GM12891 (cell line): Measurements from ENCODE around the gene ABCA6.
"Not testable (repeated sequence)": the region's sequence is repeated elsewhere in the genome, so short reads cannot be mapped to it uniquely, and the experiment has no call there.

ENCODE experiments used
- DNase-seq: peaks from one replicate; pipeline ENCODE4 v3.0.0; 2011; ENCODE audit warnings: low spot score; ENCODE audit not compliant: insufficient read length
- FAIRE-seq: peaks from 2 replicates; lab custom pipeline; 2011; peaks lifted over from hg19 to GRCh38; lab: Jason Lieb, UNC
- PAX5 ChIP-seq: IDR thresholded peaks from 2 replicates; pipeline ENCODE4 v1.6.1; 2011; ENCODE audit warnings: low read length, moderate library complexity, mild to moderate bottlenecking; ENCODE audit not compliant: insufficient read depth, severe bottlenecking
- POLR2A ChIP-seq: IDR thresholded peaks from 2 replicates; pipeline ENCODE4 v1.6.1; 2011; ENCODE audit warnings: low read depth, low read length, control low read depth
- POLR2AphosphoS5 ChIP-seq: IDR thresholded peaks from 2 replicates; pipeline ENCODE4 v1.6.1; 2011; ENCODE audit warnings: low read depth, low read length, control low read depth
- POU2F2 ChIP-seq: IDR thresholded peaks from 2 replicates; pipeline ENCODE4 v1.6.1; 2011; ENCODE audit warnings: low read depth, mild to moderate bottlenecking, control low read depth, low read length, moderate library complexity
- SPI1 ChIP-seq: IDR thresholded peaks from 2 replicates; pipeline ENCODE4 v1.6.1; 2011; ENCODE audit warnings: low read depth, low read length, control low read depth
- TAF1 ChIP-seq: IDR thresholded peaks from 2 replicates; pipeline ENCODE4 v1.6.1; 2011; ENCODE audit warnings: low read depth, low read length, control low read depth

The ABCA6 gene

DNA sequence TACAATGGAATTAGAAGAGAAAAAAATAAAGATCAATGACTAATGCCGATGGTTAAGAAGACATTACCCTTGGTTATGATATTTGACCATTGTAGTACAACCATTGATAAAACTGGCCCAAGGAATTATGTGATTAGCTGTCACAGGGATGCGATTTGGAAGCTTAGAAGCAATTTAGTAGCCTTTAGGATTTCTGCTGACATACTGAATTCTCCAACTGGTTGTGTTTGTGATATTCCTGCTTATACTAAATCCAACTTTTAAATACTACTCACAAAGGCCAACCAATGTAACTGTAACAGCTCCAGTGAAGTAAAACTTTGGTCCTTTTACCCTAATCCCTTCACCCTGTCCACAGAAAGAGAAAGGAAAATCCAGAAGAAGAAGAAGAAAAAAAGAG, 31.4 kb upstream of the ABCA6 start:
- TF ChIP-seq POU2F2: no peak
- TF ChIP-seq PAX5: no peak
- TF ChIP-seq POLR2A: no peak
- TF ChIP-seq TAF1: no peak
- no peak for TF ChIP-seq POLR2AphosphoS5
- no peak for TF ChIP-seq SPI1
- FAIRE-seq (no peak), DNase-seq (no peak)

DNA sequence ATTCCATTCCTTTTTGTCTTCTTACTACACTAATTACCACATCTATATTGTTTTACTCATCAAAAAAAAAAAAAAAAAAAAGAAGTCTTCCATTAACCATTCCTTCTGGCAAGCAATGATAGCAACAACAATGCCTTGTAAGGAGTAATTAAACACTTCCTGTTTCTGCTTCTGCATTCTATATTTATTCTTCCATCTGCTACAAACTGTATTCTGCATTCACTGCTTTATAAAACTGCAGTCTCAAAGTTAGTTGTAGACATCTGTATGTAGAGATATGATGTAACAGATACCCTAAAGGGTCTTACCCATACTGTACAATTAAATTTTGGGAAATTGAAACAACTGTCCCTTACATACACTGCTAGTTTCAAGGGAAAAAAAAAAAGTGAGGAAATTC, 28.7 kb upstream of the ABCA6 start:
- FAIRE-seq (no peak), DNase-seq (no peak)
- TF ChIP-seq SPI1 (peak; percentile 45; the same call in 1 of the 2 replicates), POLR2AphosphoS5 (no peak), PAX5 (no peak), POU2F2 (no peak), POLR2A (no peak)

DNA sequence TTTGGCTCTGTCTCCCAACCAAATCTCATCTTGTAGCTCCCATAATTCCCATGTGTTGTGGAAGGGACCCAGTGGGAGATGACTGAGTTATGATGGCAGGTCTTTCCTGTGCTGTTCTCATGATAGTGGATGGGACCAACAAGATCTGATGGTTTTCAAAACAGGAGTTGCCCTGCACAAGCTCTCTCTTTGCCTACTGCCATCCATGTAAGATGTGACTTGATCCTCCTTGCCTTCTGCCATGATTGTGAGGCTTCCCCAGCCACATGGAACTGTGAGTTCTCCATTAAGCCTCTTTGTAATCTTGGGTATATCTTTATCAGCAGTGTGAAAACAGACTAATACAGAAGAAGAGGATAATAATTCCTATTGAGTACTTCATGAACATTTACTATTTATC, 26.9 kb upstream of the ABCA6 start:
- DNase-seq, FAIRE-seq: not testable (repeated sequence)

DNA sequence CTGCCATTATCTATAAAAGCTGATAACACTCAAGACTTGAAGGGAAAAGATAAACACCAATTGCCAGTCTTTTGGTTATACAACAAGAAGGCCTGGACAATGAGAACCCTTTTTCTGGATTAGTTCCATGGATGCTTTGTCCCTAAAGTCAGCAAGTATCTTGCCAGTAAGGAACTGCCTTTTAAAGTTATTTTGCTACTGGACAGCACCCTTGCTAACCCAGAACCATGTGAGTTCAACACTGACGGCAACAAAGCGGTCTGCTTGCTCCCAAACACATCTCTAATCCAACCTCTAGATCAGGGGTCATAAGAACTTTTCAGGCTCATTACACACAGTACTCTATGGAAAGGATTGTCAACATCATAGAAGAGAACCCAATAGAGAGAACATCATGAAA, 25.3 kb upstream of the ABCA6 start:
- TF ChIP-seq POU2F2: no peak
- TF ChIP-seq POLR2AphosphoS5: no peak
- TF ChIP-seq SPI1: no peak
- no peak for TF ChIP-seq TAF1
- no peak for TF ChIP-seq POLR2A
- no peak for DNase-seq
- FAIRE-seq: no peak

DNA sequence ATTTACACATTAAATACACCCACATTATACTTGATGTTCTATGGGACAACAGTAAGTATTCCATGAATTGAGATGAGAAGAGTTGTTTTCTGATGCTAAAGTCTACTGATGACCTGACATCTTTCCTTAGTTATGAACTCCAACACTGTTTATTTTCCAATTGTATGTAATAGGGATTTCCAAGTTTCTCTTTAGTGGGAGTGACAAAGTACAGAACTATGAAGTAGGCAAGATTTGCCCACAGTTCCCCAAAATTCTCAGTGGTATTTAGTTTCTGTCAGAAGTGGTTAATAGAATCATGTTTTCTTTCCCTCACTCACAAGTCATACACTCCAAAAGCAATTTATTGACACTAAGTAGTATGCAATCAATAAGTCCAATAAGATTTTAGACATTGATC, 22.5 kb upstream of the ABCA6 start:
- no peak for DNase-seq
- no peak for TF ChIP-seq SPI1
- no peak for TF ChIP-seq POU2F2
- TF ChIP-seq POLR2AphosphoS5: no peak
- no peak for TF ChIP-seq TAF1
- no peak for TF ChIP-seq PAX5
- no peak for TF ChIP-seq POLR2A
- no peak for FAIRE-seq

DNA sequence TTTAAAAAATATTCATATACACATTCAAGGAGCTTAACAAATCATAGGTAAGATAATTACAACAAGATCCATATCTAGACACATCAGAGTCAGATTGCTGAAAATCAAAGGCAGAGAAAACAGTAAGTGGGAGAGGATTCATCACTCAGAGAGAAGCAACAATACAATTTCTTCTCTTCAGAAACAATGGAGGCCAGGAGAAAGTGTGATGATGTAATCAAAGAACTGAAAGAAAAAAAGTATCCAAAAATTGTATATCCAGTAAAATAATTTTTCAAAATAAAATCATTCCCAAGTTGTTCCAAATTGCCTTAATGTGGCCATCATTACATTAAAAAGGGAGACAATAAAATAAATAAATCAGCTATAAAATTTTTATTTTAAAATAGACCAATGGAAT, 17.7 kb upstream of the ABCA6 start:
- TF ChIP-seq TAF1 (no peak), SPI1 (no peak), POU2F2 (no peak), PAX5 (no peak), POLR2A (no peak), POLR2AphosphoS5 (no peak)
- no peak for FAIRE-seq
- no peak for DNase-seq

DNA sequence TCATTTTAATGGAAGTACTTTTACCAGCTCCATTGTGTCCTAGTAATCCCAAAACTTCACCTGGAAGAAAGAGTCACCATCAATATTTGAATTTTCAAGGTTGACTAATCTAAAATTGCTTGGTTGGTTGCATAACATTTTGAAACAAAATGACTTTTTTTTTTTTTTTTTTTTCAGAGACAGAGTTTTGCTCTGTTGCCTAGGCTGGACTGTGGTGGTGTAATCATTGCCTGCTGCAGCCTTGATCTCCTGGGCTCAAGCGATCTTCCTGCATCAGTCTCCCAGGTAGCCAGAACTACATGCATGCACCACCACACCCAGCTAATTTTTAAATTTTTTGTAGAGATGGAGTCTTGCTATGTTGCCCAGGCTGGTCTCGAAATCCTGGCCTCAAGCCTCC, 12.6 kb upstream of the ABCA6 start:
- DNase-seq (no peak), FAIRE-seq (no peak)
- no peak for TF ChIP-seq PAX5

DNA sequence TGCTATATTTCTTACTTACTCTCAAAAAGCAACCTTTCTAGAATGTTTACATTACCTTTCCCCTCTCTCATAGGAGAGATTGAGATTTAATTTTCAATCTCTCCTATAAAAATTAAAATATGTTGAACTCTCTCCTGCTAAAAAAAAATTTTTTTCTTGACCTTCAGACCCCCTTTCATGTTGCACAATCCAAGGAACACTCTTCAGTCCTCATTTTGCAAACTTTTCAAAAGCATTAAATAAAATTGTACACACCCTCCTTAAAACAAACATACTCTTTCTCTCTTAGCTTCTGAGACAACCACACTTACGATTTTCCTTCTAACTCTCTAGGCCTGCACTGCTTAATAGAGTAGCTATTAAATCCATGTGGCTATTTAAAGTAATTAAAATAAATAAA, 8.6 kb upstream of the ABCA6 start:
- no peak for TF ChIP-seq TAF1
- TF ChIP-seq POLR2AphosphoS5: no peak
- no peak for TF ChIP-seq SPI1
- no peak for TF ChIP-seq PAX5
- DNase-seq (no peak), FAIRE-seq (no peak)

DNA sequence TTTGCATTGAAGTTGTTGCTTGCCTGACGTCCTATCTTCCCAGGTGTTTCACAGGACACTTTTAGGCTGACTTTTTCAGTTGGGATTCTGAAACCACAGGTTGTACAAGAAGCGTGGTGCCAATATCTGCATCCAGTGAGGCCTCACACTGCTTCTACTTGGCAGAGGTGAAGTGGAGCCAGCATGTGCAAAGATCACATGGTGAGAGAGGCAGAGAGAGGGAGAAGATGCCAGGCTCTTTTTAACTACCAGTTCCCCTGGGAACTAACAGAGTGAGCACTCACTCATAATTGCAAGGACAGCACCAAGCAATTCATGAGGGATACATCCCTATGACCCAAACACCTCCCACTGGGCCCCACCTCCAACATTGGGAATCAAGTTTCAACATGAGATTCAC, 5.8 kb upstream of the ABCA6 start:
- DNase-seq (no peak), FAIRE-seq (no peak)
- no peak for TF ChIP-seq POLR2AphosphoS5

DNA sequence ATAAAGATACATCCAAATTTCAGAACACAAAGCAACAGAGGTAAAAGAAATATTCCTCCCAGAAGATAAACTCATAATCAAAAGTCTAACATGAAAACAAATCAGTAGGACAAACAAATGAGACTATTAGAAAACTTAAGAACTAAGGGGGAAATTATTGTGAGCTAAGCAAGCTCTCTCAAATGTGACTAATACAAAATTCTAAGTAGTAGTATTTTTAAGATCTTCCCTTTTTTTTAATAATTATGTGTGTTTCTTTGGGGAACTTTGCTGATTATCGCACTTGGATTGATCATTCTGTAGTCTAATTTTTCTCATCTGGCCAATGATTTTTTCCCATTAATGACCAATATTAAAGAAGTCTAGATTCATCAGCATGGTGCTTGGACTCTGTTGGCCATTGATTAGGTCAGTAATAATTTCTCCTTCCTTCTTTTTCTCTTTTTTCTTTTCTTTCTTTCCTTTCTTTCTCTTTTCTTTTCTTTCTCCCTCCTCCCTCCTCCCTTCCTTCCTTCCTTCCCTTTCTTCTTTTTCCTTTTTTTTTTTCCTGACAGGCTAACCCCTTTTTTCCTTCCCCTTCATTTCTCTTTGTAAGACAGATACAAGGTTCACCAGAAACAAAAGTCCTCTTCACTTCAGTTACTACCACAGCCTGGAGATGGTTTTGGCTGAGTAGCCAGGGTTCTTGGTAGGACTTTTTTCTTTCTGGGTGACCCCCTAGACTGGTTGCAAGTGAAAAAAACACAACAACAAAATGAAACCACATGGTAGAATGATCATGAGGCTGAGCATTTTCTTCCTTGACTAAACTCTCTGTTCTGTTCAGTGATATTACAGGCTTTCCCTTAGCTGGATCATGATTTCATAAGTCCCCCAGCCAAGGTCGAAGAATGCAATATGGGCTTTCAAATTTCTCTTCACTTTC, 2.9 kb upstream of the ABCA6 start:
- no peak for DNase-seq
- FAIRE-seq: no peak
- no peak for TF ChIP-seq POLR2A

DNA sequence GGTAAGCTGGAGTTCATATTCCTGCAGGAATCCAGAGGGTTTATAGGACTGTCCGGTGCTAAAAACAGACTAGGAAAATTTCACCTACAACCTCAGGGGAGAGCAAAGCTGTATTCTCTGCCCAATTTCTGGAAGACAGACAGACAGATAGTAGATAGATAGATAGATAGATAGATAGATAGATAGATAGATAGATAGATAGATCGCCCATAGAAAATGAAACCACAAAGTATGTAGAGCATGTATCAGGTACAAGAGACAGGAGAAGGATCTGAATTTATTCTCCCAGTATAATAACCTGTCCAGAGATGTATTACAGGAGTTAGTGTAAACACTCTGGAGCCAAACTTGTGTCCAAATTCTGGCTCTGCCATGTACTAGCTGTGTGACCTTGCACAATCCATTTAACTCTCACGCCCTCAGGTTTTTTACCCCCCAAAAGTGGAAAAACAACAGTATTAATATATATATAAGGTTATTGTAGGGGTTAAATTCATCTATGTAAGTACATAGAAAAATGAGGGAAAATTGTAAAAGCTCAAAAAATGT, 2.1 kb upstream of the ABCA6 start:
- FAIRE-seq (no peak), DNase-seq (no peak)
- TF ChIP-seq PAX5 (no peak), TAF1 (no peak), SPI1 (no peak), POU2F2 (no peak), POLR2A (no peak), POLR2AphosphoS5 (no peak)
